Hepatocyte (in vitro differentiated cells): ENCODE data around the gene KCNK15. TPM values are rescaled to one million over a fixed set of nuclear protein-coding genes. Genes with fewer than 3 reads are reported as not detected.

Experiments used
- DNase-seq: peaks from one replicate; pipeline ENCODE4 v3.0.0-alpha.2; 2016; ENCODE audit warnings: low spot score
- H2AFZ ChIP-seq: fragments of 200-600 bp; sonication (generic); 2 replicates; pipeline ENCODE4 v1.6.0; 2016; ENCODE audit warnings: antibody characterized with exemption, mild to moderate bottlenecking
- H3K27ac ChIP-seq: fragments of 200-600 bp; sonication (generic); 2 replicates; pipeline ENCODE4 v1.5.1; 2016; ENCODE audit warnings: mild to moderate bottlenecking
- H3K27me3 ChIP-seq: fragments of 200-600 bp; sonication (generic); 2 replicates; pipeline ENCODE4 v1.6.1; 2016
- H3K36me3 ChIP-seq: fragments of 200-600 bp; sonication (generic); replicated peaks from 2 replicates; pipeline ENCODE4 v1.5.1; 2016; ENCODE audit warnings: low read depth; ENCODE audit not compliant: insufficient read depth
- H3K4me1 ChIP-seq: fragments of 200-600 bp; sonication (generic); 2 replicates; pipeline ENCODE4 v1.5.1; 2016; ENCODE audit warnings: mild to moderate bottlenecking, moderate library complexity; ENCODE audit not compliant: insufficient read depth
- H3K4me2 ChIP-seq: fragments of 200-600 bp; sonication (generic); 2 replicates; pipeline ENCODE4 v1.6.0; 2016
- H3K4me3 ChIP-seq: fragments of 200-600 bp; sonication (generic); 2 replicates; pipeline ENCODE4 v1.5.1; 2016; ENCODE audit warnings: mild to moderate bottlenecking
- H3K79me2 ChIP-seq: fragments of 200-600 bp; sonication (generic); 2 replicates; pipeline ENCODE4 v1.6.0; 2017; ENCODE audit warnings: mild to moderate bottlenecking
- H3K9me2 ChIP-seq: fragments of 200-600 bp; sonication (generic); replicated peaks from 2 replicates; pipeline ENCODE4 v1.6.0; 2017; ENCODE audit warnings: mild to moderate bottlenecking; ENCODE audit not compliant: insufficient read depth
- H3K9me3 ChIP-seq: fragments of 200-600 bp; sonication (generic); 2 replicates; pipeline ENCODE4 v1.5.1; 2016; ENCODE audit warnings: low read depth, mild to moderate bottlenecking
- H4K20me1 ChIP-seq: fragments of 200-600 bp; sonication (generic); 2 replicates; pipeline ENCODE4 v1.6.0; 2016; ENCODE audit warnings: mild to moderate bottlenecking; ENCODE audit not compliant: insufficient read depth, poor library complexity, severe bottlenecking
- CTCF ChIP-seq: fragments of 200-600 bp; sonication (generic); IDR thresholded peaks from 2 replicates; pipeline ENCODE4 v1.5.1; 2016; ENCODE audit warnings: antibody characterized with exemption, mild to moderate bottlenecking; ENCODE audit not compliant: poor library complexity
- EZH2 ChIP-seq: fragments of 200-600 bp; sonication (generic); IDR thresholded peaks from 2 replicates; pipeline ENCODE4 v1.6.1; 2016; ENCODE audit warnings: antibody characterized with exemption, mild to moderate bottlenecking, borderline replicate concordance
- EZH2phosphoT487 ChIP-seq: fragments of 200-600 bp; sonication (generic); IDR thresholded peaks from one replicate; pipeline ENCODE4 v1.6.1; 2018; ENCODE audit warnings: antibody characterized with exemption, mild to moderate bottlenecking, low read depth, moderate library complexity; ENCODE audit not compliant: unreplicated experiment, severe bottlenecking
- WGBS: methylation state at CpG from one replicate; pipeline ENCODE4 v1.1.6; 2016; ENCODE audit warnings: low lambda C conversion rate; ENCODE audit errors: missing lambda C conversion rate; 5-methylcytosine and 5-hydroxymethylcytosine counted together
- polyA plus RNA-seq: library from polyadenylated mRNA; unstranded; fragments of >200 nt; fragmentation: Nextera tagmentation; extraction: Ambion mirVana; gene quantifications from 2 replicates; pipeline ENCODE4 v1.2.1, GENCODE V29; 2016
- total RNA-seq: library from RNA; depleted of rRNA; stranded (reverse); fragments of >200 nt; gene quantifications from 2 replicates; pipeline ENCODE4 v1.2.3, GENCODE V29; 2014

The KCNK15 gene
- total and polyA plus RNA-seq, 2 experiments from 2014 or later, result 1.7 to 4.3 TPM

- Histone ChIP-seq H3K4me1 (peaks cover 17% of the 10 kb centered on the region), H3K9me2 (no peaks in the 10 kb centered on the region), H3K27me3 (no peaks in the 10 kb centered on the region), H2AFZ (no peak overlapping the region), H4K20me1 (no peaks in the 10 kb centered on the region), H3K9me3 (no peaks in the 10 kb centered on the region), H3K36me3 (no peaks in the 10 kb centered on the region), H3K27ac (no peak overlapping the region), H3K4me2 (no peak overlapping the region), H3K79me2 (no peaks in the 10 kb centered on the region), H3K4me3 (no peak overlapping the region)
- DNase-seq, result peak; percentile 45
- 75% methylated on average over 2 of the region's 2 CpGs for WGBS
- TF ChIP-seq EZH2phosphoT487 (no peak), EZH2 (no peak), CTCF (no peak)
Measured at GRCh38 chr20:44730441-44730840, 15.2 kb upstream of the KCNK15 start.

- H3K4me2 ChIP-seq, result no peak overlapping the region
- H2AFZ ChIP-seq, result no peak overlapping the region
- 88% methylated on average over 8 of the region's 8 CpGs for WGBS
- no peaks in the 10 kb centered on the region for H3K27me3 ChIP-seq
- H4K20me1 ChIP-seq, result no peaks in the 10 kb centered on the region
- H3K4me3 ChIP-seq, result no peak overlapping the region
- TF ChIP-seq EZH2 (no peak), EZH2phosphoT487 (no peak), CTCF (no peak)
- DNase-seq, result no peak
- H3K4me1 ChIP-seq, result peaks cover 17% of the 10 kb centered on the region
- H3K27ac ChIP-seq, result peak overlapping the region; percentile 80
- no peaks in the 10 kb centered on the region for H3K9me3 ChIP-seq
- no peaks in the 10 kb centered on the region for H3K36me3 ChIP-seq
- H3K9me2 ChIP-seq, result no peaks in the 10 kb centered on the region
- no peaks in the 10 kb centered on the region for H3K79me2 ChIP-seq
Measured at GRCh38 chr20:44731657-44732056, 14.0 kb upstream of the KCNK15 start.

GRCh38 chr20:44732327-44732726 lies 13.3 kb upstream of the KCNK15 start:
- peak overlapping the region; percentile 18 for H3K4me2 ChIP-seq
- no peaks in the 10 kb centered on the region for H3K9me2 ChIP-seq
- no peak overlapping the region for H3K4me3 ChIP-seq
- H3K9me3 ChIP-seq, result no peaks in the 10 kb centered on the region
- no peak for TF ChIP-seq EZH2phosphoT487
- H3K4me1 ChIP-seq, result peaks cover 17% of the 10 kb centered on the region
- no peaks in the 10 kb centered on the region for H4K20me1 ChIP-seq
- H2AFZ ChIP-seq, result peak overlapping the region; percentile 48
- 46% methylated on average over 6 of the region's 6 CpGs for WGBS
- H3K27me3 ChIP-seq, result no peaks in the 10 kb centered on the region
- DNase-seq, result peak; percentile 36
- H3K27ac ChIP-seq, result peak overlapping the region; percentile 80
- H3K36me3 ChIP-seq, result no peaks in the 10 kb centered on the region
- H3K79me2 ChIP-seq, result no peaks in the 10 kb centered on the region

- no peaks in the 10 kb centered on the region for H3K79me2 ChIP-seq
- H3K4me3 ChIP-seq, result no peak overlapping the region
- no peaks in the 10 kb centered on the region for H4K20me1 ChIP-seq
- no peaks in the 10 kb centered on the region for H3K9me2 ChIP-seq
- WGBS, result 28% methylated on average over 7 of the region's 7 CpGs
- no peak overlapping the region for H2AFZ ChIP-seq
- no peak overlapping the region for H3K4me2 ChIP-seq
- H3K27ac ChIP-seq, result peak overlapping the region; percentile 80
- H3K4me1 ChIP-seq, result peaks cover 16% of the 10 kb centered on the region
- H3K9me3 ChIP-seq, result no peaks in the 10 kb centered on the region
- no peaks in the 10 kb centered on the region for H3K27me3 ChIP-seq
- no peaks in the 10 kb centered on the region for H3K36me3 ChIP-seq
- DNase-seq, result peak; percentile 85
- TF ChIP-seq CTCF (peak; percentile 79), EZH2 (no peak)
Measured at GRCh38 chr20:44733341-44734069, 12.2 kb upstream of the KCNK15 start.
